ENCODE data around the gene SLC25A19.
A peak's percentile ranks its signal among the peaks of the same experiment; 100 is the strongest.

SLC25A19 gene

DNA sequence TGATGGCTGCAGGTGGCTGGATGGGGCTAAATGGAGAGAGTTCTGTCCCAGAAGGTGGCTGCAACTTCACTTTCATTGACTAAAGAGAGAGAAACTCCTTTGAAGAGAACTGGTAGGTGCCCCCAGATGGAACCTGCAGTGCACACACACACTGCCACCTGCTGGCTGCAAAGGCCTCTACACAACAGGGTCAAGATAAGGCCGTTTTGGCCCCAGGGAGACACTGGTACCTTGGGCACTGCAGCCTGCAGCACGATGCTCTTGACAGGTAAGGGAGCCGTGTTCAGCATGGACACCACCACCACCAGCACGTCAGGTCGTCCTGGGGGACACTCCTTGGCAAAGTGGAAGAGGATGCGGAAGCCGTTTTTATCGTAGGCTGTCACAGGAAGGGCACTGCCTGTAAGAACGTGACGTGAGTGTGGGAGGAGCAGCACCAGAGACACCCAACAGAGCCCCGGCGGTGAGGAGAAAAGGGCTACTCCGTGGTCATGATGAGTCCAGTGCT, 50.5 kb downstream of the SLC25A19 start:
- Histone ChIP-seq H2AK5ac (ENCODE audit: low read depth, low read length) (no peak overlapping the region), H2AFZ (ENCODE audit: low read length) (no peak overlapping the region), H3K4me3 (ENCODE audit: low read length in 2 of 2) (no peak overlapping the region), H3K36me3 (replicated peaks in 1 of 2; ENCODE audit: control insufficient read depth in 2 of 2, insufficient read depth in 2 of 2, low read length in 2 of 2) (peaks cover 66 to 97% of the 10 kb centered on the region in 2 donors), H3K79me1 (ENCODE audit: low read depth, low read length) (no peaks in the 10 kb centered on the region), H3K27ac (replicated peaks; ENCODE audit: low read length) (no peak overlapping the region), H3K9ac (ENCODE audit: low read depth, low read length, poor library complexity) (peak overlapping the region; percentile 17), H3K9me3 (replicated peaks in 1 of 2; ENCODE audit: control insufficient read depth in 2 of 2, insufficient read depth in 1 of 2, low read depth in 1 of 2, low read length in 2 of 2) (no peaks in the 10 kb centered on the region), H2BK5ac (ENCODE audit: low read length) (no peak overlapping the region), H4K91ac (ENCODE audit: low read depth, low read length, poor library complexity) (no peak overlapping the region), H3K4ac (ENCODE audit: low read length) (no peak overlapping the region), H2BK15ac (ENCODE audit: low read length) (no peak overlapping the region), H3K4me1 (ENCODE audit: control insufficient read depth in 2 of 2, insufficient read depth in 1 of 2, low read depth in 1 of 2, low read length in 2 of 2) (peaks cover 0 to 8% of the 10 kb centered on the region in 2 donors), H3K14ac (ENCODE audit: low read length) (no peak overlapping the region), H3K23ac (ENCODE audit: low read depth, low read length, poor library complexity) (no peak overlapping the region), H3K27me3 (ENCODE audit: control insufficient read depth in 3 of 3, insufficient read depth in 3 of 3, low read depth in 1 of 3, low read length in 3 of 3) (no peaks in the 10 kb centered on the region), H3K18ac (ENCODE audit: low read length) (no peak overlapping the region), H4K8ac (ENCODE audit: low read depth, low read length) (peak overlapping the region; percentile 0), H2BK12ac (ENCODE audit: low read length) (no peak overlapping the region), H3K4me2 (ENCODE audit: insufficient read depth, low read length, poor library complexity, severe bottlenecking) (no peak overlapping the region), H2BK120ac (ENCODE audit: low read depth, low read length) (no peak overlapping the region)
- DNase-seq (ENCODE audit: low spot score) = peak; percentile 44
- WGBS, 2 donors (ENCODE audit: extremely low coverage in 2 of 2, insufficient read length in 2 of 2, insufficient replicate concordance in 1 of 2) = no CpG with 5 or more reads among the region's 13 CpGs

GRCh38 chr17:75238020-75238580, 51.1 kb downstream of the SLC25A19 start:
- Histone ChIP-seq H3K79me1 (ENCODE audit: low read depth, low read length) (no peaks in the 10 kb centered on the region), H3K9ac (ENCODE audit: low read depth, low read length, poor library complexity) (no peak overlapping the region), H3K18ac (ENCODE audit: low read length) (no peak overlapping the region), H2BK12ac (ENCODE audit: low read length) (no peak overlapping the region), H3K4me1 (ENCODE audit: control insufficient read depth in 2 of 2, insufficient read depth in 1 of 2, low read depth in 1 of 2, low read length in 2 of 2) (peaks cover 0 to 8% of the 10 kb centered on the region in 2 donors), H4K8ac (ENCODE audit: low read depth, low read length) (no peak overlapping the region), H4K91ac (ENCODE audit: low read depth, low read length, poor library complexity) (no peak overlapping the region), H3K4me3 (ENCODE audit: low read length in 2 of 2) (no peak overlapping the region), H2BK15ac (ENCODE audit: low read length) (no peak overlapping the region), H3K27ac (replicated peaks; ENCODE audit: low read length) (no peak overlapping the region), H2AFZ (ENCODE audit: low read length) (no peak overlapping the region), H3K27me3 (ENCODE audit: control insufficient read depth in 3 of 3, insufficient read depth in 3 of 3, low read depth in 1 of 3, low read length in 3 of 3) (no peaks in the 10 kb centered on the region), H2BK5ac (ENCODE audit: low read length) (no peak overlapping the region), H2BK120ac (ENCODE audit: low read depth, low read length) (no peak overlapping the region), H3K4me2 (ENCODE audit: insufficient read depth, low read length, poor library complexity, severe bottlenecking) (no peak overlapping the region), H3K9me3 (replicated peaks in 1 of 2; ENCODE audit: control insufficient read depth in 2 of 2, insufficient read depth in 1 of 2, low read depth in 1 of 2, low read length in 2 of 2) (no peaks in the 10 kb centered on the region), H3K4ac (ENCODE audit: low read length) (no peak overlapping the region), H3K23ac (ENCODE audit: low read depth, low read length, poor library complexity) (no peak overlapping the region), H3K14ac (ENCODE audit: low read length) (no peak overlapping the region), H2AK5ac (ENCODE audit: low read depth, low read length) (no peak overlapping the region), H3K36me3 (replicated peaks in 1 of 2; ENCODE audit: control insufficient read depth in 2 of 2, insufficient read depth in 2 of 2, low read length in 2 of 2) (peaks cover 60 to 94% of the 10 kb centered on the region in 2 donors)
- no CpG with 5 or more reads among the region's 11 CpGs for WGBS, 2 donors (ENCODE audit: extremely low coverage in 2 of 2, insufficient read length in 2 of 2, insufficient replicate concordance in 1 of 2)
- DNase-seq (ENCODE audit: low spot score) = no peak

- no peak overlapping the region for H3K23ac ChIP-seq (ENCODE audit: low read depth, low read length, poor library complexity)
- H2BK15ac ChIP-seq (ENCODE audit: low read length) = no peak overlapping the region
- H3K27ac ChIP-seq (replicated peaks; ENCODE audit: low read length) = no peak overlapping the region
- no peak overlapping the region for H2AK5ac ChIP-seq (ENCODE audit: low read depth, low read length)
- no peak overlapping the region for H4K91ac ChIP-seq (ENCODE audit: low read depth, low read length, poor library complexity)
- H3K9ac ChIP-seq (ENCODE audit: low read depth, low read length, poor library complexity) = no peak overlapping the region
- no peak overlapping the region for H2BK120ac ChIP-seq (ENCODE audit: low read depth, low read length)
- no peaks in the 10 kb centered on the region for H3K79me1 ChIP-seq (ENCODE audit: low read depth, low read length)
- whole genome bisulfite sequencing, 2 donors (ENCODE audit: extremely low coverage in 2 of 2, insufficient read length in 2 of 2, insufficient replicate concordance in 1 of 2) = no CpG with 5 or more reads among the region's 12 CpGs
- H3K4me2 ChIP-seq (ENCODE audit: insufficient read depth, low read length, poor library complexity, severe bottlenecking) = no peak overlapping the region
- no peak overlapping the region for H2BK12ac ChIP-seq (ENCODE audit: low read length)
- H3K14ac ChIP-seq (ENCODE audit: low read length) = no peak overlapping the region
- H2BK5ac ChIP-seq (ENCODE audit: low read length) = no peak overlapping the region
- H3K4me1 ChIP-seq (ENCODE audit: control insufficient read depth in 2 of 2, insufficient read depth in 1 of 2, low read depth in 1 of 2, low read length in 2 of 2) = peaks cover 0 to 8% of the 10 kb centered on the region in 2 donors
- no peak overlapping the region for H4K8ac ChIP-seq (ENCODE audit: low read depth, low read length)
- no peak overlapping the region for H2AFZ ChIP-seq (ENCODE audit: low read length)
- peaks cover 61 to 94% of the 10 kb centered on the region in 2 donors for H3K36me3 ChIP-seq (replicated peaks in 1 of 2; ENCODE audit: control insufficient read depth in 2 of 2, insufficient read depth in 2 of 2, low read length in 2 of 2)
- no peaks in the 10 kb centered on the region for H3K27me3 ChIP-seq (ENCODE audit: control insufficient read depth in 3 of 3, insufficient read depth in 3 of 3, low read depth in 1 of 3, low read length in 3 of 3)
- H3K18ac ChIP-seq (ENCODE audit: low read length) = no peak overlapping the region
- no peak overlapping the region for H3K4me3 ChIP-seq (ENCODE audit: low read length in 2 of 2)
- H3K4ac ChIP-seq (ENCODE audit: low read length) = no peak overlapping the region
- no peak for DNase-seq (ENCODE audit: low spot score)
- no peaks in the 10 kb centered on the region for H3K9me3 ChIP-seq (replicated peaks in 1 of 2; ENCODE audit: control insufficient read depth in 2 of 2, insufficient read depth in 1 of 2, low read depth in 1 of 2, low read length in 2 of 2)
These were observed 51.9 kb downstream of the SLC25A19 start for GRCh38 chr17:75237100-75238014.

DNA sequence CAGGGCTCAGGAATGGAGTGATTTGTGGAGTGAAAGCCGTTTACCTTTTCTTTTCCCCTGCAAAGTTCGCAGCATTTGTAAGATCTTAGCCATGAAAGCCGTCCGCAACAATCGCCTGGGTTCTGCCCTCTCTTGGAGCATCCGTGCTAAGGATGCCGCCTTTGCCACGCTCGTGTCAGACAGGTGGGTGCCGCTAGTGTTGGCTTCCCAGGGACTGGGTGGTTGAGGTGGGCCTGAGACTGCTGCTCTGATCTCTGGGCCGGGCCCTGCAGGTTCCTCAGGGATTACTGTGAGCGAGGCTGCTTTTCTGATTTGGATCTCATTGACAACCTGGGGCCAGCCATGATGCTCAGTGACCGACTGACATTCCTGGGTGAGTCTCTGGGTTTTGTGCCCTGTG, 56.4 kb downstream of the SLC25A19 start:
- Histone ChIP-seq H2BK15ac (ENCODE audit: low read length) (no peak overlapping the region), H3K36me3 (replicated peaks in 1 of 2; ENCODE audit: control insufficient read depth in 2 of 2, insufficient read depth in 2 of 2, low read length in 2 of 2) (peaks cover 58 to 95% of the 10 kb centered on the region in 2 donors)
- DNase-seq (ENCODE audit: low spot score) = no peak

More for the DNA sequence above, 56.4 kb downstream of the SLC25A19 start:
- Histone ChIP-seq H2AFZ (ENCODE audit: low read length) (no peak overlapping the region), H2BK5ac (ENCODE audit: low read length) (no peak overlapping the region), H3K79me1 (ENCODE audit: low read depth, low read length) (peaks cover 3% of the 10 kb centered on the region), H2AK5ac (ENCODE audit: low read depth, low read length) (no peak overlapping the region), H3K4me2 (ENCODE audit: insufficient read depth, low read length, poor library complexity, severe bottlenecking) (no peak overlapping the region), H2BK120ac (ENCODE audit: low read depth, low read length) (no peak overlapping the region), H3K4ac (ENCODE audit: low read length) (no peak overlapping the region), H3K4me1 (ENCODE audit: control insufficient read depth in 2 of 2, insufficient read depth in 1 of 2, low read depth in 1 of 2, low read length in 2 of 2) (no peaks in the 10 kb centered on the region), H3K27ac (replicated peaks; ENCODE audit: low read length) (no peak overlapping the region), H4K8ac (ENCODE audit: low read depth, low read length) (no peak overlapping the region), H3K18ac (ENCODE audit: low read length) (no peak overlapping the region), H3K27me3 (ENCODE audit: control insufficient read depth in 3 of 3, insufficient read depth in 3 of 3, low read depth in 1 of 3, low read length in 3 of 3) (no peaks in the 10 kb centered on the region), H3K9me3 (replicated peaks in 1 of 2; ENCODE audit: control insufficient read depth in 2 of 2, insufficient read depth in 1 of 2, low read depth in 1 of 2, low read length in 2 of 2) (no peaks in the 10 kb centered on the region), H4K91ac (ENCODE audit: low read depth, low read length, poor library complexity) (no peak overlapping the region), H3K14ac (ENCODE audit: low read length) (no peak overlapping the region), H2BK12ac (ENCODE audit: low read length) (no peak overlapping the region), H3K4me3 (ENCODE audit: low read length in 2 of 2) (no peak overlapping the region), H3K9ac (ENCODE audit: low read depth, low read length, poor library complexity) (no peak overlapping the region), H3K23ac (ENCODE audit: low read depth, low read length, poor library complexity) (no peak overlapping the region)
- WGBS, 2 donors (ENCODE audit: extremely low coverage in 2 of 2, insufficient read length in 2 of 2, insufficient replicate concordance in 1 of 2) = no CpG with 5 or more reads among the region's 13 CpGs
